IMR-90 (cell line): Measurements from ENCODE around the gene DDT. TPM values are rescaled to one million over a fixed set of nuclear protein-coding genes. Genes with fewer than 3 reads are reported as not detected.

Experiments
- ATAC-seq: fragments of 200-7000 bp; cut with Tn5 transposase; 2 replicates; pipeline ENCODE4 v1.9.1; 2020; ENCODE audit warnings: low read depth, mild to moderate bottlenecking, moderate library complexity
- BruUV-seq: library from RNA; stranded (reverse); fragments of 400-500 nt; replicated peaks from 2 replicates; lab custom pipeline; 2021; lab: Mats Ljungman, UMichigan
- CTCF ChIA-PET: fragments of 300-600 bp; formaldehyde crosslinking; extraction: SDS; loops from one replicate; lab custom pipeline; 2021; ENCODE audit warnings: antibody characterized with exemption; lab: Yijun Ruan, JAX
- POLR2A ChIA-PET: fragments of 300-600 bp; sonication (Branson Sonifier 250); formaldehyde crosslinking; loops from one replicate; lab custom pipeline; 2022; ENCODE audit warnings: antibody characterized with exemption; ENCODE audit not compliant: unreplicated experiment; lab: Charles Lee
- DNase-seq: peaks from one replicate; pipeline ENCODE4 v3.0.0; 2013
- H2AFZ ChIP-seq: replicated peaks from 2 replicates; pipeline ENCODE3; 2013; ENCODE audit warnings: low read length, mild to moderate bottlenecking; ENCODE audit not compliant: poor library complexity
- H2AK5ac ChIP-seq: 2 replicates; pipeline ENCODE4 v1.6.1; 2013; ENCODE audit warnings: low read depth, low read length, inconsistent platforms
- H2AK9ac ChIP-seq: replicated peaks from 2 replicates; pipeline ENCODE3; 2013; ENCODE audit warnings: mild to moderate bottlenecking, low read depth, low read length, moderate library complexity; ENCODE audit not compliant: poor library complexity
- H2BK120ac ChIP-seq: 2 replicates; pipeline ENCODE4 v1.6.1; 2013; ENCODE audit warnings: low read depth, low read length, inconsistent platforms
- H2BK15ac ChIP-seq: 3 replicates; pipeline ENCODE4 v1.6.1; 2013; ENCODE audit warnings: low read depth, low read length, inconsistent platforms
- H2BK20ac ChIP-seq: 2 replicates; pipeline ENCODE4 v1.6.1; 2013; ENCODE audit warnings: low read depth, mild to moderate bottlenecking, inconsistent platforms, low read length, moderate library complexity
- H2BK5ac ChIP-seq: 2 replicates; pipeline ENCODE4 v1.6.1; 2013; ENCODE audit warnings: mild to moderate bottlenecking, low read depth, low read length, inconsistent platforms; ENCODE audit not compliant: poor library complexity, severe bottlenecking
- H3K14ac ChIP-seq: replicated peaks from 2 replicates; pipeline ENCODE4 v1.6.1; 2013; ENCODE audit warnings: low read depth, low read length, inconsistent platforms
- H3K18ac ChIP-seq: 2 replicates; pipeline ENCODE4 v1.6.1; 2013; ENCODE audit warnings: low read depth, low read length, control low read depth
- H3K23ac ChIP-seq: 2 replicates; pipeline ENCODE4 v1.6.1; 2013; ENCODE audit warnings: low read depth, low read length, inconsistent platforms
- H3K27ac ChIP-seq: 2 replicates; pipeline ENCODE4 v1.5.1; 2013; ENCODE audit warnings: mild to moderate bottlenecking, control low read depth, low read length; ENCODE audit not compliant: insufficient read depth
- H3K27me3 ChIP-seq: 2 replicates; pipeline ENCODE4 v1.6.1; 2013; ENCODE audit warnings: low read length; ENCODE audit not compliant: control insufficient read depth, insufficient read depth
- H3K36me3 ChIP-seq: 2 replicates; pipeline ENCODE4 v1.6.1; 2013; ENCODE audit warnings: low read length, mixed read lengths; ENCODE audit not compliant: control insufficient read depth, insufficient read depth
- H3K4ac ChIP-seq: 2 replicates; pipeline ENCODE4 v1.6.1; 2013; ENCODE audit warnings: low read depth, low read length, inconsistent platforms
- H3K4me1 ChIP-seq: 2 replicates; pipeline ENCODE4 v1.6.1; 2013; ENCODE audit warnings: low read length, mixed read lengths; ENCODE audit not compliant: control insufficient read depth, insufficient read depth
- H3K4me2 ChIP-seq: 2 replicates; pipeline ENCODE4 v1.6.1; 2013; ENCODE audit warnings: low read depth, mild to moderate bottlenecking, control low read depth, low read length, moderate library complexity
- H3K4me3 ChIP-seq: 2 replicates; pipeline ENCODE4 v1.5.1; 2013; ENCODE audit warnings: low read depth, mild to moderate bottlenecking, control low read depth, low read length, moderate library complexity; ENCODE audit not compliant: insufficient read depth
- H3K56ac ChIP-seq: 2 replicates; pipeline ENCODE4 v1.6.1; 2013; ENCODE audit warnings: low read length, inconsistent platforms; ENCODE audit not compliant: insufficient read depth; ENCODE audit errors: extremely low read depth
- H3K79me1 ChIP-seq, 2 experiments: 2 replicates each; pipeline ENCODE4 v1.6.1; 2013; ENCODE audit warnings: low read length in 2 of 2, inconsistent platforms in 1 of 2, low read depth in 1 of 2
- H3K9ac ChIP-seq: 2 replicates; pipeline ENCODE4 v1.6.1; 2013; ENCODE audit warnings: low read depth, low read length, control low read depth
- H3K9me1 ChIP-seq: 2 replicates; pipeline ENCODE4 v1.6.1; 2013; ENCODE audit warnings: low read length, inconsistent platforms; ENCODE audit not compliant: insufficient read depth
- H3K9me3 ChIP-seq: 2 replicates; pipeline ENCODE4 v1.6.1; 2013; ENCODE audit warnings: low read length; ENCODE audit not compliant: control insufficient read depth, insufficient read depth
- H4K20me1 ChIP-seq: 2 replicates; pipeline ENCODE4 v1.6.1; 2013; ENCODE audit warnings: low read length, inconsistent platforms; ENCODE audit not compliant: insufficient read depth
- H4K5ac ChIP-seq: 2 replicates; pipeline ENCODE4 v1.6.1; 2013; ENCODE audit warnings: mild to moderate bottlenecking, low read depth, low read length, control low read depth
- H4K8ac ChIP-seq, 2 experiments: 2 replicates each; pipeline ENCODE4 v1.6.1; 2013; ENCODE audit warnings: low read depth in 2 of 2, low read length in 2 of 2, control low read depth in 1 of 2, inconsistent platforms in 1 of 2
- H4K91ac ChIP-seq: 2 replicates; pipeline ENCODE4 v1.6.1; 2013; ENCODE audit warnings: low read depth, low read length, inconsistent platforms; ENCODE audit not compliant: insufficient read depth
- BHLHE40 ChIP-seq: fragments of 150-350 bp; IDR thresholded peaks from 2 replicates; pipeline ENCODE4 v1.6.1; 2016; ENCODE audit warnings: mild to moderate bottlenecking, low read depth, low read length
- CEBPB ChIP-seq: IDR thresholded peaks from 2 replicates; pipeline ENCODE4 v1.6.1; 2012; ENCODE audit warnings: low read depth, low read length, improper control_type of control experiment
- CHD1 ChIP-seq: IDR thresholded peaks from 2 replicates; pipeline ENCODE4 v1.6.1; 2012; ENCODE audit warnings: low read depth, low read length, improper control_type of control experiment
- FOS ChIP-seq: fragments of 150-350 bp; IDR thresholded peaks from 2 replicates; pipeline ENCODE4 v1.6.1; 2016; ENCODE audit warnings: low read depth, low read length
- MAFK ChIP-seq: IDR thresholded peaks from 2 replicates; pipeline ENCODE4 v1.6.1; 2012; ENCODE audit warnings: low read depth, low read length, improper control_type of control experiment
- MAZ ChIP-seq: IDR thresholded peaks from 2 replicates; pipeline ENCODE4 v1.6.1; 2012; ENCODE audit warnings: low read depth, mild to moderate bottlenecking, low read length, improper control_type of control experiment, moderate library complexity, borderline replicate concordance
- MXI1 ChIP-seq: IDR thresholded peaks from 2 replicates; pipeline ENCODE4 v1.6.1; 2012; ENCODE audit warnings: low read depth, mild to moderate bottlenecking, low read length, moderate library complexity, borderline replicate concordance
- NFE2L2 ChIP-seq: fragments of 150-350 bp; IDR thresholded peaks from 2 replicates; pipeline ENCODE4 v1.6.1; 2016; ENCODE audit warnings: low read depth, mild to moderate bottlenecking, low read length
- POLR2A ChIP-seq: IDR thresholded peaks from 2 replicates; pipeline ENCODE4 v1.6.1; 2012; ENCODE audit warnings: mild to moderate bottlenecking, low read depth, low read length
- RAD21 ChIP-seq: IDR thresholded peaks from 2 replicates; pipeline ENCODE4 v1.6.1; 2012; ENCODE audit warnings: low read length, improper control_type of control experiment
- RCOR1 ChIP-seq: IDR thresholded peaks from 2 replicates; pipeline ENCODE4 v1.6.1; 2012; ENCODE audit warnings: mild to moderate bottlenecking, low read length, improper control_type of control experiment; ENCODE audit not compliant: insufficient replicate concordance
- RFX5 ChIP-seq: IDR thresholded peaks from 2 replicates; pipeline ENCODE4 v1.8.0; 2012; ENCODE audit warnings: low read depth, mild to moderate bottlenecking, low read length, moderate library complexity
- SMC3 ChIP-seq: fragments of 150-350 bp; IDR thresholded peaks from 2 replicates; pipeline ENCODE4 v1.6.1; 2016; ENCODE audit warnings: low read depth, mild to moderate bottlenecking, antibody characterized with exemption, low read length, moderate library complexity
- WGBS, 2 experiments: methylation state at CpG; one replicate each; pipeline versions ENCODE4 v1.1.5 to v1.1.7; 2013; ENCODE audit warnings: missing lambda C conversion rate in 2 of 2; ENCODE audit not compliant: insufficient read length in 1 of 2; ENCODE audit errors: extremely low coverage in 2 of 2; 5-methylcytosine and 5-hydroxymethylcytosine counted together
- dilution Hi-C: fragments of 300-500 bp; cut with HindIII; formaldehyde crosslinking; loops from one replicate; pipeline ENCODE4 v1.14.3; 2018; ENCODE audit warnings: low sequenced_read_pairs; ENCODE audit not compliant: unreplicated experiment
- in situ Hi-C: fragments of 300-500 bp; cut with MboI; formaldehyde crosslinking; loops from 3 replicates; pipeline ENCODE4 v1.14.3; 2019; ENCODE audit warnings: low sequenced_read_pairs, inconsistent platforms, mixed read lengths
- intact Hi-C: fragments of 100-400 bp; cut with micrococcal nuclease; formaldehyde crosslinking; loops from 2 replicates; pipeline ENCODE4 v1.10.0; 2022
- polyA plus RNA-seq, 3 experiments: library from polyadenylated mRNA; depleted of rRNA; stranded (reverse); fragments of >200 nt; gene quantifications; 2 replicates each; pipeline ENCODE4 v1.2.3, GENCODE V29; 2012; ENCODE audit warnings: low replicate concordance in 1 of 3
- total RNA-seq: library from RNA; depleted of rRNA; stranded (reverse); fragments of >200 nt; gene quantifications from 2 replicates; pipeline ENCODE4 v1.2.3, GENCODE V29; 2012
- TF ChIP-seq, protein P1 (sequence below): conservative IDR thresholded peaks from 2 replicates; pipeline ENCODE4 v1.5.1; 2012; ENCODE audit warnings: mild to moderate bottlenecking, low read depth, low read length, improper control_type of control experiment
- TF ChIP-seq, protein P2 (sequence below): fragments of 150-350 bp; IDR thresholded peaks from 2 replicates; pipeline ENCODE4 v1.6.1; 2016; ENCODE audit warnings: low read depth, mild to moderate bottlenecking, low read length, moderate library complexity, borderline replicate concordance
- TF ChIP-seq, protein P3 (sequence below): fragments of 150-350 bp; IDR thresholded peaks from 2 replicates; pipeline ENCODE4 v1.6.1; 2017; ENCODE audit warnings: mild to moderate bottlenecking, antibody characterized with exemption, low read length, low read depth

DDT gene
- total and polyA plus RNA-seq, 2 of the 4 experiments (the other 2 are of a cell fraction): 54.8 to 151 TPM

DNA sequence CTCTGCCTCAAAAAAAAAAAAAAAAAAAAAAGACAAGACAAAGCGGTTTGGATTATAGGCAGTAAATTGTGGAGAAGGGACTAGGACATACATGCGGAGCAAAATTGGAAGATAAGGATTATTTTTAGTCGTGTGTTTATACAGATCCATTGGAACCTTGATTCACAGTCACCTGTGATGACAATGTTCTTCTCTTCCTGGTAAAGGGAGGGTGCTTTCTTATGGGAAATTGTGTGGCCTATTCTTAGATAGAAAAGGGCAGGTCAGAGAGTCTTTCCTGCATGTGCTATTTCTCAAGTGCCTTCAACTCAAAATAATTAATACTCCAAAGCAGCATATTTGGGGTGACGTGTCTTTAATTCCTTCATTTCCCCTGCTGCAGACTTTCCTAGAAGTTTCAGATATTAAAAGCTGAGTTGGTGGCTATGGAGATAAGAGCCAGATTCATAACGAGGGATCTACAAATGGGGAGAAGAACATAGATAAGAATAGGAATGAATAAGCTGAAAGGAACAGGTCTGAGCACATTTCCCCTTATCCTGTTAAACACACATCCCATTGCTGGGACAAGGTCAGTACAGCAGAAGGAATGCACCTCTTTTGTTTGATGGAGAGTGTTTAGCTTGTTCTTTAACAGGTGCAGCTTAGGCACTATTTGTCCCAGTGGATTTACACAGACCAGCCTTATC is 35.8 kb downstream of the DDT start:
- intact Hi-C loops (no loop called here), dilution Hi-C loops (no loop called here), in situ Hi-C loops (loop anchor here (5.0 kb wide), 1 partner anchor 61 kb away; no protein-coding TSS in a partner anchor)
- TF ChIP-seq SMC3 (no peak), MAZ (no peak), RCOR1 (no peak), POLR2A (no peak), FOS (no peak), CHD1 (no peak), NFE2L2 (no peak), RAD21 (no peak), RFX5 (no peak), BHLHE40 (no peak), MXI1 (no peak), CEBPB (no peak), MAFK (no peak)
- TF ChIP-seq, protein P1, sequence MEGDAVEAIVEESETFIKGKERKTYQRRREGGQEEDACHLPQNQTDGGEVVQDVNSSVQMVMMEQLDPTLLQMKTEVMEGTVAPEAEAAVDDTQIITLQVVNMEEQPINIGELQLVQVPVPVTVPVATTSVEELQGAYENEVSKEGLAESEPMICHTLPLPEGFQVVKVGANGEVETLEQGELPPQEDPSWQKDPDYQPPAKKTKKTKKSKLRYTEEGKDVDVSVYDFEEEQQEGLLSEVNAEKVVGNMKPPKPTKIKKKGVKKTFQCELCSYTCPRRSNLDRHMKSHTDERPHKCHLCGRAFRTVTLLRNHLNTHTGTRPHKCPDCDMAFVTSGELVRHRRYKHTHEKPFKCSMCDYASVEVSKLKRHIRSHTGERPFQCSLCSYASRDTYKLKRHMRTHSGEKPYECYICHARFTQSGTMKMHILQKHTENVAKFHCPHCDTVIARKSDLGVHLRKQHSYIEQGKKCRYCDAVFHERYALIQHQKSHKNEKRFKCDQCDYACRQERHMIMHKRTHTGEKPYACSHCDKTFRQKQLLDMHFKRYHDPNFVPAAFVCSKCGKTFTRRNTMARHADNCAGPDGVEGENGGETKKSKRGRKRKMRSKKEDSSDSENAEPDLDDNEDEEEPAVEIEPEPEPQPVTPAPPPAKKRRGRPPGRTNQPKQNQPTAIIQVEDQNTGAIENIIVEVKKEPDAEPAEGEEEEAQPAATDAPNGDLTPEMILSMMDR: no peak
- TF ChIP-seq, protein P2, sequence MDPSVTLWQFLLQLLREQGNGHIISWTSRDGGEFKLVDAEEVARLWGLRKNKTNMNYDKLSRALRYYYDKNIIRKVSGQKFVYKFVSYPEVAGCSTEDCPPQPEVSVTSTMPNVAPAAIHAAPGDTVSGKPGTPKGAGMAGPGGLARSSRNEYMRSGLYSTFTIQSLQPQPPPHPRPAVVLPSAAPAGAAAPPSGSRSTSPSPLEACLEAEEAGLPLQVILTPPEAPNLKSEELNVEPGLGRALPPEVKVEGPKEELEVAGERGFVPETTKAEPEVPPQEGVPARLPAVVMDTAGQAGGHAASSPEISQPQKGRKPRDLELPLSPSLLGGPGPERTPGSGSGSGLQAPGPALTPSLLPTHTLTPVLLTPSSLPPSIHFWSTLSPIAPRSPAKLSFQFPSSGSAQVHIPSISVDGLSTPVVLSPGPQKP: no peak
- TF ChIP-seq, protein P3, sequence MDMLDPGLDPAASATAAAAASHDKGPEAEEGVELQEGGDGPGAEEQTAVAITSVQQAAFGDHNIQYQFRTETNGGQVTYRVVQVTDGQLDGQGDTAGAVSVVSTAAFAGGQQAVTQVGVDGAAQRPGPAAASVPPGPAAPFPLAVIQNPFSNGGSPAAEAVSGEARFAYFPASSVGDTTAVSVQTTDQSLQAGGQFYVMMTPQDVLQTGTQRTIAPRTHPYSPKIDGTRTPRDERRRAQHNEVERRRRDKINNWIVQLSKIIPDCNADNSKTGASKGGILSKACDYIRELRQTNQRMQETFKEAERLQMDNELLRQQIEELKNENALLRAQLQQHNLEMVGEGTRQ: no peak
- Histone ChIP-seq H2BK5ac (no peak overlapping the region), H2AFZ (no peak overlapping the region), H3K27ac (no peak overlapping the region), H4K8ac (no peak overlapping the region), H2BK20ac (no peak overlapping the region), H3K9me3 (no peaks in the 10 kb centered on the region), H4K91ac (no peak overlapping the region), H3K56ac (no peak overlapping the region), H3K4me1 (no peaks in the 10 kb centered on the region), H3K23ac (no peak overlapping the region), H3K79me1 (no peaks in the 10 kb centered on the region), H3K14ac (no peak overlapping the region), H2BK120ac (no peak overlapping the region), H3K4me2 (no peak overlapping the region), H3K4ac (no peak overlapping the region), H3K18ac (no peak overlapping the region), H3K27me3 (peaks cover 5% of the 10 kb centered on the region), H2AK9ac (no peak overlapping the region), H3K9me1 (no peaks in the 10 kb centered on the region), H3K36me3 (no peaks in the 10 kb centered on the region), H3K9ac (no peak overlapping the region), H3K4me3 (no peak overlapping the region), H4K20me1 (no peaks in the 10 kb centered on the region), H2BK15ac (no peak overlapping the region), H2AK5ac (no peak overlapping the region), H4K5ac (no peak overlapping the region)
- no TSS peak for BruUV-seq
- 60% methylated on average over 1 of the region's 5 CpGs; no CpG with 5 or more reads in 1 of the 2 experiments for WGBS, 2 experiments
- ATAC-seq (no peak), DNase-seq (no peak)
- ChIA-PET POLR2A (no interaction called here), CTCF (interaction anchor here (0.6 kb wide), 1 partner anchor 9 kb away, joined by 4 read pairs; no protein-coding TSS in a partner anchor)
